ENCODE data around the gene IFNAR1. TPM values are rescaled to one million over a fixed set of nuclear protein-coding genes. Genes with fewer than 3 reads are reported as not detected.
A peak's percentile ranks its signal among the peaks of the same experiment; 100 is the strongest.

The IFNAR1 gene
- total and polyA plus RNA-seq, 9 of the 15 experiments (the other 6 are each of a cell fraction or from before 2014, with no cell fraction given) = 8.6 to 31.8 (median 14.8) TPM

DNA sequence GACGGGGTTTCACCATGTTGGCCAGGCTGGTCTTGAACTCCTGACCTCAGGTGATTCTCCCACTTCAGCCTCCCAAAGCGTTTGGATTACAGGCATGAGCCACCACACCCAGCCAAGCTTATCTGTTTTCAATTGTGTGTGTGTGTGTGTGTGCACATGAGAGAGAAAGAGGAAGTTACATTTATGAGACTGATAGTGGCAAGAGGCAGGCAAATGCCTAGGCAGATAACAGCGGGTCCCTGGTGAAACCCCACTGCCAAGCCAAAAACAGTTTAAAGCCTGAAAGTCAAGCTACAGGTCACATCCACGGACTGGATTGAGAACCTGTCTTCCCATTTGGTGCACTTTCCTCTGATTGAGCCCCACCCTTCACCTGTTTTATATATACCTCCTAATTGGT, 43.4 kb downstream of the IFNAR1 start (continued):
- TF ChIP-seq ZNF766 (CRISPR knock-in tag; conservative IDR thresholded peaks at IDR 0.05) (peak; percentile 73), ARNT (IDR thresholded peaks at IDR 0.05) (no peak), ETV6 (IDR thresholded peaks at IDR 0.05; ENCODE audit: borderline replicate concordance in 1 of 2, low read depth in 2 of 2, low read length in 1 of 2) (no peak), ETV6 (CRISPR knock-in tag; IDR thresholded peaks at IDR 0.05; ENCODE audit: borderline replicate concordance) (no peak), ZNF253 (CRISPR knock-in tag; conservative IDR thresholded peaks at IDR 0.05) (no peak), PHB2 (IDR thresholded peaks at IDR 0.05; ENCODE audit: low read depth) (no peak), ZNF140 (CRISPR knock-in tag; IDR thresholded peaks at IDR 0.05) (no peak), HLTF (IDR thresholded peaks at IDR 0.05) (no peak), RBM14 (IDR thresholded peaks at IDR 0.05; ENCODE audit: borderline replicate concordance, insufficient read depth, low read depth, low read length) (no peak), NFE2 (IDR thresholded peaks at IDR 0.05; ENCODE audit: low read depth) (no peak), PHF20 (IDR thresholded peaks at IDR 0.05; ENCODE audit: partially characterized antibody) (no peak)
- TF ChIP-seq, protein P1, sequence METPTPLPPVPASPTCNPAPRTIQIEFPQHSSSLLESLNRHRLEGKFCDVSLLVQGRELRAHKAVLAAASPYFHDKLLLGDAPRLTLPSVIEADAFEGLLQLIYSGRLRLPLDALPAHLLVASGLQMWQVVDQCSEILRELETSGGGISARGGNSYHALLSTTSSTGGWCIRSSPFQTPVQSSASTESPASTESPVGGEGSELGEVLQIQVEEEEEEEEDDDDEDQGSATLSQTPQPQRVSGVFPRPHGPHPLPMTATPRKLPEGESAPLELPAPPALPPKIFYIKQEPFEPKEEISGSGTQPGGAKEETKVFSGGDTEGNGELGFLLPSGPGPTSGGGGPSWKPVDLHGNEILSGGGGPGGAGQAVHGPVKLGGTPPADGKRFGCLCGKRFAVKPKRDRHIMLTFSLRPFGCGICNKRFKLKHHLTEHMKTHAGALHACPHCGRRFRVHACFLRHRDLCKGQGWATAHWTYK (CRISPR knock-in tag; IDR thresholded peaks at IDR 0.05) = 0 out of 2 replicates have a peak, but pooled peaks have one; percentile 24
- TF ChIP-seq, protein P2, sequence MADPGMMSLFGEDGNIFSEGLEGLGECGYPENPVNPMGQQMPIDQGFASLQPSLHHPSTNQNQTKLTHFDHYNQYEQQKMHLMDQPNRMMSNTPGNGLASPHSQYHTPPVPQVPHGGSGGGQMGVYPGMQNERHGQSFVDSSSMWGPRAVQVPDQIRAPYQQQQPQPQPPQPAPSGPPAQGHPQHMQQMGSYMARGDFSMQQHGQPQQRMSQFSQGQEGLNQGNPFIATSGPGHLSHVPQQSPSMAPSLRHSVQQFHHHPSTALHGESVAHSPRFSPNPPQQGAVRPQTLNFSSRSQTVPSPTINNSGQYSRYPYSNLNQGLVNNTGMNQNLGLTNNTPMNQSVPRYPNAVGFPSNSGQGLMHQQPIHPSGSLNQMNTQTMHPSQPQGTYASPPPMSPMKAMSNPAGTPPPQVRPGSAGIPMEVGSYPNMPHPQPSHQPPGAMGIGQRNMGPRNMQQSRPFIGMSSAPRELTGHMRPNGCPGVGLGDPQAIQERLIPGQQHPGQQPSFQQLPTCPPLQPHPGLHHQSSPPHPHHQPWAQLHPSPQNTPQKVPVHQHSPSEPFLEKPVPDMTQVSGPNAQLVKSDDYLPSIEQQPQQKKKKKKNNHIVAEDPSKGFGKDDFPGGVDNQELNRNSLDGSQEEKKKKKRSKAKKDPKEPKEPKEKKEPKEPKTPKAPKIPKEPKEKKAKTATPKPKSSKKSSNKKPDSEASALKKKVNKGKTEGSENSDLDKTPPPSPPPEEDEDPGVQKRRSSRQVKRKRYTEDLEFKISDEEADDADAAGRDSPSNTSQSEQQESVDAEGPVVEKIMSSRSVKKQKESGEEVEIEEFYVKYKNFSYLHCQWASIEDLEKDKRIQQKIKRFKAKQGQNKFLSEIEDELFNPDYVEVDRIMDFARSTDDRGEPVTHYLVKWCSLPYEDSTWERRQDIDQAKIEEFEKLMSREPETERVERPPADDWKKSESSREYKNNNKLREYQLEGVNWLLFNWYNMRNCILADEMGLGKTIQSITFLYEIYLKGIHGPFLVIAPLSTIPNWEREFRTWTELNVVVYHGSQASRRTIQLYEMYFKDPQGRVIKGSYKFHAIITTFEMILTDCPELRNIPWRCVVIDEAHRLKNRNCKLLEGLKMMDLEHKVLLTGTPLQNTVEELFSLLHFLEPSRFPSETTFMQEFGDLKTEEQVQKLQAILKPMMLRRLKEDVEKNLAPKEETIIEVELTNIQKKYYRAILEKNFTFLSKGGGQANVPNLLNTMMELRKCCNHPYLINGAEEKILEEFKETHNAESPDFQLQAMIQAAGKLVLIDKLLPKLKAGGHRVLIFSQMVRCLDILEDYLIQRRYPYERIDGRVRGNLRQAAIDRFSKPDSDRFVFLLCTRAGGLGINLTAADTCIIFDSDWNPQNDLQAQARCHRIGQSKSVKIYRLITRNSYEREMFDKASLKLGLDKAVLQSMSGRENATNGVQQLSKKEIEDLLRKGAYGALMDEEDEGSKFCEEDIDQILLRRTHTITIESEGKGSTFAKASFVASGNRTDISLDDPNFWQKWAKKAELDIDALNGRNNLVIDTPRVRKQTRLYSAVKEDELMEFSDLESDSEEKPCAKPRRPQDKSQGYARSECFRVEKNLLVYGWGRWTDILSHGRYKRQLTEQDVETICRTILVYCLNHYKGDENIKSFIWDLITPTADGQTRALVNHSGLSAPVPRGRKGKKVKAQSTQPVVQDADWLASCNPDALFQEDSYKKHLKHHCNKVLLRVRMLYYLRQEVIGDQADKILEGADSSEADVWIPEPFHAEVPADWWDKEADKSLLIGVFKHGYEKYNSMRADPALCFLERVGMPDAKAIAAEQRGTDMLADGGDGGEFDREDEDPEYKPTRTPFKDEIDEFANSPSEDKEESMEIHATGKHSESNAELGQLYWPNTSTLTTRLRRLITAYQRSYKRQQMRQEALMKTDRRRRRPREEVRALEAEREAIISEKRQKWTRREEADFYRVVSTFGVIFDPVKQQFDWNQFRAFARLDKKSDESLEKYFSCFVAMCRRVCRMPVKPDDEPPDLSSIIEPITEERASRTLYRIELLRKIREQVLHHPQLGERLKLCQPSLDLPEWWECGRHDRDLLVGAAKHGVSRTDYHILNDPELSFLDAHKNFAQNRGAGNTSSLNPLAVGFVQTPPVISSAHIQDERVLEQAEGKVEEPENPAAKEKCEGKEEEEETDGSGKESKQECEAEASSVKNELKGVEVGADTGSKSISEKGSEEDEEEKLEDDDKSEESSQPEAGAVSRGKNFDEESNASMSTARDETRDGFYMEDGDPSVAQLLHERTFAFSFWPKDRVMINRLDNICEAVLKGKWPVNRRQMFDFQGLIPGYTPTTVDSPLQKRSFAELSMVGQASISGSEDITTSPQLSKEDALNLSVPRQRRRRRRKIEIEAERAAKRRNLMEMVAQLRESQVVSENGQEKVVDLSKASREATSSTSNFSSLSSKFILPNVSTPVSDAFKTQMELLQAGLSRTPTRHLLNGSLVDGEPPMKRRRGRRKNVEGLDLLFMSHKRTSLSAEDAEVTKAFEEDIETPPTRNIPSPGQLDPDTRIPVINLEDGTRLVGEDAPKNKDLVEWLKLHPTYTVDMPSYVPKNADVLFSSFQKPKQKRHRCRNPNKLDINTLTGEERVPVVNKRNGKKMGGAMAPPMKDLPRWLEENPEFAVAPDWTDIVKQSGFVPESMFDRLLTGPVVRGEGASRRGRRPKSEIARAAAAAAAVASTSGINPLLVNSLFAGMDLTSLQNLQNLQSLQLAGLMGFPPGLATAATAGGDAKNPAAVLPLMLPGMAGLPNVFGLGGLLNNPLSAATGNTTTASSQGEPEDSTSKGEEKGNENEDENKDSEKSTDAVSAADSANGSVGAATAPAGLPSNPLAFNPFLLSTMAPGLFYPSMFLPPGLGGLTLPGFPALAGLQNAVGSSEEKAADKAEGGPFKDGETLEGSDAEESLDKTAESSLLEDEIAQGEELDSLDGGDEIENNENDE (IDR thresholded peaks at IDR 0.05; ENCODE audit: low read depth, low read length) = no peak
- TF ChIP-seq, protein P3, sequence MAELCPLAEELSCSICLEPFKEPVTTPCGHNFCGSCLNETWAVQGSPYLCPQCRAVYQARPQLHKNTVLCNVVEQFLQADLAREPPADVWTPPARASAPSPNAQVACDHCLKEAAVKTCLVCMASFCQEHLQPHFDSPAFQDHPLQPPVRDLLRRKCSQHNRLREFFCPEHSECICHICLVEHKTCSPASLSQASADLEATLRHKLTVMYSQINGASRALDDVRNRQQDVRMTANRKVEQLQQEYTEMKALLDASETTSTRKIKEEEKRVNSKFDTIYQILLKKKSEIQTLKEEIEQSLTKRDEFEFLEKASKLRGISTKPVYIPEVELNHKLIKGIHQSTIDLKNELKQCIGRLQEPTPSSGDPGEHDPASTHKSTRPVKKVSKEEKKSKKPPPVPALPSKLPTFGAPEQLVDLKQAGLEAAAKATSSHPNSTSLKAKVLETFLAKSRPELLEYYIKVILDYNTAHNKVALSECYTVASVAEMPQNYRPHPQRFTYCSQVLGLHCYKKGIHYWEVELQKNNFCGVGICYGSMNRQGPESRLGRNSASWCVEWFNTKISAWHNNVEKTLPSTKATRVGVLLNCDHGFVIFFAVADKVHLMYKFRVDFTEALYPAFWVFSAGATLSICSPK (IDR thresholded peaks at IDR 0.05; ENCODE audit: borderline replicate concordance) = no peak
